HepG2 (cell line): ENCODE data around the gene TBL3. TPM values are rescaled to one million over a fixed set of nuclear protein-coding genes. Genes with fewer than 3 reads are reported as not detected.

Experiments used
- AFF4 ChIP-seq: sonication (generic); formaldehyde crosslinking; IDR thresholded peaks from 2 replicates; pipeline ENCODE4 v1.4.0; 2020; ENCODE audit warnings: missing genetic modification reagents
- ARNT2 ChIP-seq: sonication (generic); formaldehyde crosslinking; IDR thresholded peaks from 2 replicates; pipeline ENCODE4 v1.8.0; 2022; ENCODE audit warnings: mild to moderate bottlenecking, low read depth, missing genetic modification reagents, moderate library complexity
- BRCA1 ChIP-seq: sonication (generic); formaldehyde crosslinking; IDR thresholded peaks from 2 replicates; pipeline ENCODE4 v1.4.0; 2020; ENCODE audit warnings: missing genetic modification reagents
- DMTF1 ChIP-seq: sonication (generic); formaldehyde crosslinking; IDR thresholded peaks from 2 replicates; pipeline ENCODE4 v1.4.0; 2020; ENCODE audit warnings: mild to moderate bottlenecking, missing genetic modification reagents
- E2F2 ChIP-seq: sonication (generic); formaldehyde crosslinking; IDR thresholded peaks from 2 replicates; pipeline ENCODE4 v1.4.0; 2020; ENCODE audit warnings: missing genetic modification reagents, borderline replicate concordance
- FOXO4 ChIP-seq: sonication (generic); formaldehyde crosslinking; conservative IDR thresholded peaks from 2 replicates; pipeline ENCODE4 v1.8.1; 2023; ENCODE audit warnings: missing genetic modification reagents
- HMGA1 ChIP-seq: sonication (generic); formaldehyde crosslinking; conservative IDR thresholded peaks from 2 replicates; pipeline ENCODE4 v1.4.0; 2020; ENCODE audit warnings: missing genetic modification reagents
- NFIB ChIP-seq: sonication (generic); formaldehyde crosslinking; IDR thresholded peaks from 2 replicates; pipeline ENCODE4 v1.9.0; 2021; ENCODE audit warnings: missing genetic modification reagents, mild to moderate bottlenecking, borderline replicate concordance
- RFX5 ChIP-seq: IDR thresholded peaks from 2 replicates; pipeline ENCODE4 v1.6.1; 2011; ENCODE audit warnings: low read depth, low read length, improper control_type of control experiment
- TCF7L2 ChIP-seq: IDR thresholded peaks from 2 replicates; pipeline ENCODE4 v1.6.1; 2011; ENCODE audit warnings: mild to moderate bottlenecking, low read depth, low read length, moderate library complexity
- TFAP4 ChIP-seq: sonication (generic); IDR thresholded peaks from 2 replicates; pipeline ENCODE4 v1.6.1; 2016; ENCODE audit warnings: low read depth, borderline replicate concordance
- ZNF691 ChIP-seq: sonication (generic); formaldehyde crosslinking; IDR thresholded peaks from 2 replicates; pipeline ENCODE4 v1.4.0; 2020; ENCODE audit warnings: missing genetic modification reagents, low read depth, mild to moderate bottlenecking, borderline replicate concordance
- ZNF83 ChIP-seq: sonication (generic); formaldehyde crosslinking; IDR thresholded peaks from 2 replicates; pipeline ENCODE4 v1.4.0; 2020; ENCODE audit warnings: missing genetic modification reagents, mild to moderate bottlenecking, borderline replicate concordance
- ZXDC ChIP-seq: sonication (generic); formaldehyde crosslinking; IDR thresholded peaks from 2 replicates; pipeline ENCODE4 v1.5.0; 2020; ENCODE audit warnings: mild to moderate bottlenecking, missing genetic modification reagents
- polyA plus RNA-seq, 8 experiments: library from polyadenylated mRNA; depleted of rRNA in 3 of 8; stranded (reverse) in 7 of 8; unstranded in 1 of 8; fragments of >200 nt; fragmentation: Illumina TruSeq in 4 of 8; extraction: Trizol in 4 of 8; gene quantifications; 2 replicates each; pipeline versions ENCODE4 v1.2.1 to v1.2.3, GENCODE V29; 2011 to 2016; ENCODE audit warnings: low read depth in 4 of 8, missing spikeins in 1 of 8, mixed read lengths in 1 of 8; ENCODE audit not compliant: insufficient read depth in 1 of 8
- total RNA-seq, 5 experiments: library from RNA; depleted of rRNA; stranded (reverse); fragments of >200 nt; fragmentation: Illumina TruSeq; extraction: Trizol; gene quantifications; 2 replicates each; pipeline ENCODE4 v1.2.3, GENCODE V29; 2016; ENCODE audit warnings: low read depth in 1 of 5

The TBL3 gene
- total and polyA plus RNA-seq, 2 of the 13 experiments (the other 11 are each of a cell fraction or from before 2014, with no cell fraction given), result 16.8 to 38.0 TPM

- TF ChIP-seq E2F2 (CRISPR knock-in tag) (no peak), AFF4 (no peak), ZXDC (CRISPR knock-in tag) (0 out of 2 replicates have a peak, but pooled peaks have one; percentile 37), BRCA1 (CRISPR knock-in tag) (peak; percentile 37; the same call in 1 of the 2 replicates), HMGA1 (CRISPR knock-in tag) (no peak), NFIB (CRISPR knock-in tag) (no peak), ZNF691 (CRISPR knock-in tag) (no peak; the same call in 1 of the 2 replicates), RFX5 (no peak), ARNT2 (peak; percentile 83), DMTF1 (no peak), TCF7L2 (no peak), ZNF83 (no peak), TFAP4 (no peak), FOXO4 (CRISPR knock-in tag) (no peak)
Measured at GRCh38 chr16:1983544-1984346, 11.9 kb downstream of the TBL3 start, which contains the start of gene GFER (continued).
